BJ (cell line): ENCODE results near the gene MACROD1. TPM values are rescaled to one million over a fixed set of nuclear protein-coding genes. Genes with fewer than 3 reads are reported as not detected.
"Not testable (repeated sequence)": the region's sequence is repeated elsewhere in the genome, so short reads cannot be mapped to it uniquely, and the experiment has no call there.

ENCODE experiments used
- CTCF ChIA-PET: fragments of 350-600 bp; formaldehyde crosslinking; extraction: SDS; loops from one replicate; lab custom pipeline; 2021; ENCODE audit warnings: antibody characterized with exemption, inconsistent platforms; lab: Yijun Ruan, JAX
- POLR2A ChIA-PET: fragments of 300-600 bp; sonication (Branson Sonifier 250); formaldehyde crosslinking; extraction: SDS; loops from one replicate; lab custom pipeline; 2021; ENCODE audit warnings: antibody characterized with exemption; lab: Charles Lee
- DNase-seq: peaks from one replicate; pipeline ENCODE4 v3.0.0-alpha.2; 2011; ENCODE audit warnings: low read depth
- H3K27me3 ChIP-seq: 2 replicates; pipeline ENCODE4 v1.6.0; 2011; ENCODE audit warnings: low read length; ENCODE audit not compliant: control insufficient read depth, insufficient read depth
- H3K36me3 ChIP-seq: 2 replicates; pipeline ENCODE4 v1.5.1; 2011; ENCODE audit warnings: low read length; ENCODE audit not compliant: control insufficient read depth, insufficient read depth
- H3K4me3 ChIP-seq: 2 replicates; pipeline ENCODE4 v1.5.1; 2011; ENCODE audit warnings: low read depth, mild to moderate bottlenecking, control low read depth, low read length
- polyA plus RNA-seq: library from polyadenylated mRNA; depleted of rRNA; stranded (reverse); fragments of >200 nt; gene quantifications from 2 replicates; pipeline ENCODE4 v1.2.3, GENCODE V29; 2011
- TF ChIP-seq, protein P1 (sequence below): IDR thresholded peaks from 2 replicates; pipeline ENCODE4 v1.5.1; 2011; ENCODE audit warnings: low read depth, mild to moderate bottlenecking, control low read depth, inconsistent platforms, low read length, moderate library complexity; ENCODE audit not compliant: insufficient read depth

Gene MACROD1
- polyA plus RNA-seq, 1 experiment, result 12.4 TPM

DNA sequence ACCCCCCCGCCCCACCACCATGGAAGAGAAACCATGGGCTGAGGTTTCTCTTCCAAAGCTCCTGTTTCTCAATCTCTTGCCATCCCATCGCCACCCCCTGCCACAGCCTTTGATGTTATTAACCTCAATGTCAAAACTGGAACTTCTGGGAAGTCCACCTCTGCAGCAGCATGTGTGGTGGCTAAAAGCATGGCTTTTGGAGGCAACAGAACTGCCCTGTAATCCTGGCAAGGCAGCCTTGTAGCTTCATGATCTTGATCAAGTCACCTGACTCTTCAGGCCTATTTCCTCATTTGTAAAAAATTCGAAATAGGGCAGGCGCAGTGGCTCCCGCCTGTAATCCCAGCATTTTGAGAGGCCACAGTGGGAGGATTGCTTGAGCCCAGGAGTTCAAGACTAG, 195.0 kb downstream of the MACROD1 start:
- Histone ChIP-seq H3K36me3 (no peaks in the 10 kb centered on the region), H3K4me3 (no peak overlapping the region), H3K27me3 (no peaks in the 10 kb centered on the region)
- DNase-seq, result no peak
- ChIA-PET POLR2A (no interaction called here), CTCF (no interaction called here)
- TF ChIP-seq, protein P1, sequence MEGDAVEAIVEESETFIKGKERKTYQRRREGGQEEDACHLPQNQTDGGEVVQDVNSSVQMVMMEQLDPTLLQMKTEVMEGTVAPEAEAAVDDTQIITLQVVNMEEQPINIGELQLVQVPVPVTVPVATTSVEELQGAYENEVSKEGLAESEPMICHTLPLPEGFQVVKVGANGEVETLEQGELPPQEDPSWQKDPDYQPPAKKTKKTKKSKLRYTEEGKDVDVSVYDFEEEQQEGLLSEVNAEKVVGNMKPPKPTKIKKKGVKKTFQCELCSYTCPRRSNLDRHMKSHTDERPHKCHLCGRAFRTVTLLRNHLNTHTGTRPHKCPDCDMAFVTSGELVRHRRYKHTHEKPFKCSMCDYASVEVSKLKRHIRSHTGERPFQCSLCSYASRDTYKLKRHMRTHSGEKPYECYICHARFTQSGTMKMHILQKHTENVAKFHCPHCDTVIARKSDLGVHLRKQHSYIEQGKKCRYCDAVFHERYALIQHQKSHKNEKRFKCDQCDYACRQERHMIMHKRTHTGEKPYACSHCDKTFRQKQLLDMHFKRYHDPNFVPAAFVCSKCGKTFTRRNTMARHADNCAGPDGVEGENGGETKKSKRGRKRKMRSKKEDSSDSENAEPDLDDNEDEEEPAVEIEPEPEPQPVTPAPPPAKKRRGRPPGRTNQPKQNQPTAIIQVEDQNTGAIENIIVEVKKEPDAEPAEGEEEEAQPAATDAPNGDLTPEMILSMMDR, result no peak

DNA sequence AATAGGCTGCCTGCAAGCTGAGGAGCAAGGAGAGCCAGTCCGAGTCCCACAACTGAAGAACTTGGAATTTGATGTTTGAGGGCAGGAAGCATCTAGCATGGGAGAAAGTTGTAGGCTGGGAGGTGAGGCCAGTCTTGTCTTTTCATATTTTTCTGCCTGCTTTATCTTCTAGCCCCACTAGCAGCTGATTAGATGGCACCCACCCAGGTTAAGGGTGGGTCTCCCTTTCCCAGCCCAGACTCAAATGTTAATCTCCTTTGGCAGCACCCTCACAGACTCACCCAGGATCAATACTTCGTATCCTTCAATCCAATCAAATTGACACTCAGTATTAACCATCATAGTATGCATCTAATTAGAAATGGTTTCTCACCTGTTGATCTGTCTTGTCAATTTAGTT, 196.5 kb downstream of the MACROD1 start:
- ChIA-PET CTCF (interaction anchor here (0.7 kb wide), 1 partner anchor 14 kb away, joined by 3 read pairs; no protein-coding TSS in a partner anchor), POLR2A (no interaction called here)
- DNase-seq, result no peak
- Histone ChIP-seq H3K27me3 (no peaks in the 10 kb centered on the region), H3K4me3 (no peak overlapping the region), H3K36me3 (no peaks in the 10 kb centered on the region)
- TF ChIP-seq, protein P1, result no peak

DNA sequence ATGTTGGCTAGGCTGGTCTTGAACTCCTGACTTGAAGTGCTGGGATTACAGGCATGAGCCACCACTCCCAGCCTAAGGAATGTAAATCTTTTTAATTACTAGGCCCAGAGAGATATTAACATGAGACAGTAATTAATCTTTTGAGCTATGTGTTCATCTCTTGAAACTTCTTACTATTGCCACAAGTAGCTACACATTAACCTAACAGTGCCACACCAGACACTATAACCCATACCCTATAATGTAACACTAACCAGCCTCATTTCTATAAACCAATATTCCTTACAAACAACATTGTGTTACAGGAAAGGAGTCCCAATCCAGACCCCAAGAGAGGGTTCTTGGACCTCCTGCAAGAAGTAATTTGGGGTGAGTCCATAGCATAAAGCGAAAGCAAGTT, 199.5 kb downstream of the MACROD1 start:
- Histone ChIP-seq H3K27me3 (no peaks in the 10 kb centered on the region), H3K4me3 (no peak overlapping the region), H3K36me3 (no peaks in the 10 kb centered on the region)
- no peak for DNase-seq
- ChIA-PET POLR2A (interaction anchor here (0.6 kb wide), 1 partner anchor 21 kb away, joined by 6 read pairs; no protein-coding TSS in a partner anchor), CTCF (interaction anchor here (1.5 to 2.0 kb wide), 2 partner anchors 21 to 130 kb away, joined by 5 to 8 read pairs; no protein-coding TSS in a partner anchor)
- TF ChIP-seq, protein P1, result no peak

DNA sequence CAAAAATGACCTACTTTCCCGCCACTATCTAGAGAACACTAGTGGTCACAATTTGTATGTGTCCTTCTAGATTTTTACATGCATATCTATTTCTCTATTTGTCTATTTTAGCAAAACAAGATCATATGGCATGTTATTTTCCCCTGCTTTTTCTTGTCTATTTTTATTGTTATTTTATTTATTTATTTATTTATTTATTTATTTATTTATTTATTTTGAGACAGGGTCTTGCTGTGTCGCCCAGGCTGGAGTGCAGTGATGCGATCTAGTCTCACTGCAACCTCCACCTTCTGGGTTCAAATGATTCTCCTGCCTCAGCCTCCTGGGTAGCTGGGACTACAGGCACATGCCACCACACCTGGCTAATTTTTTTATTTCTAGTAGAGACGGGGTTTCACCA, 202.0 kb downstream of the MACROD1 start:
- H3K36me3 ChIP-seq, H3K4me3 ChIP-seq, DNase-seq, H3K27me3 ChIP-seq, POLR2A ChIA-PET: not testable (repeated sequence)
- CTCF ChIA-PET, result interaction anchor here (1.4 kb wide), 1 partner anchor 184 kb away, joined by 4 read pairs; no protein-coding TSS in a partner anchor

DNA sequence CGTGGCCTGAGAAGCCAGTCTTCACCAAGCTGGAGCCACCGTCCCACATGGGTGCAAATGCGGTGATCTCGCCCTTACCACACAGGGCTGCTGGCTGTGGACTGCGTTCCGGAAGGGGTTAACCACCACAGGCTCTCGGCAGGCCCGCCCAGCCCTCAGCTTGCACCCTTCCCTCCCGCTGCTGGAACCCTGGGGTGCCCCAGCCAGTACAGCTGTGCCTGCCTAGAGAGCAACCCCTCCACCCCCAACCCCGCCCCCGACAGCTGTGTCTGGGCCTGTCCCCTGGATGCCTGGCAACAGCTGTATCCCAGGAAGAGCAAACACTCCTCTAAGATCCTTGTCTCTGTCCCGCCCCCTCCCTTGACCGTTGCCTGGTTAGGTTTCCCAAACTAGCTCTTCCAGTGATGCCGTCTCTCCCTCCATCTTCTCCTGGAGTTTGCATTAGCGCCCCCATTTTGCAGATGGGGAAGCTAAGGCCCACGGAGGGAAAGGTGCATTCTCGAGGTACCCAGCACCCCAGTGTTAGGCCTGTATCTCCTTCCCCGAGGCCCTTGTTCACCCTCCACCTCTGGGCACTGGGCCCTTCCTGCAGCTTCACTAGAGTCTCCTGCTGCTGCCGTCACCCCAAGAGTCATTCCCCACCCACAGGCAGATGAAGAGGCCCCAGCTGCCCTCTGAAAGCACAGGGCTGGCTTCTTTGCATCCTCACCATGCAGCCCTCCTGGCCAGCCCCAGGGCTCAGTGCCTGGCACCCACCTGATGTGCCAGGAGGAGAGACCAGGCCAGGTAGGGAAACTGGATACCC, 204.1 kb downstream of the MACROD1 start:
- H3K4me3 ChIP-seq, result no peak overlapping the region
- DNase-seq, result no peak
- no peaks in the 10 kb centered on the region for H3K27me3 ChIP-seq
- POLR2A ChIA-PET, result no interaction called here
- TF ChIP-seq, protein P1, result no peak
- H3K36me3 ChIP-seq, result no peaks in the 10 kb centered on the region; the same call in 1 of the 2 replicates
- CTCF ChIA-PET, result interaction anchor here (0.6 to 3.4 kb wide), 8 partner anchors 9 to 188 kb away, joined by 3 to 20 read pairs (median 4); partner anchors contain the start of gene COX8A
